ENCODE data around the gene TRIM10. TPM values are rescaled to one million over a fixed set of nuclear protein-coding genes. Genes with fewer than 3 reads are reported as not detected.
"Not testable (repeated sequence)": the region's sequence is repeated elsewhere in the genome, so short reads cannot be mapped to it uniquely, and the experiment has no call there.

TRIM10 gene
- total and polyA plus RNA-seq, 10 of the 15 experiments (the other 5 are each of a cell fraction or from before 2014, with no cell fraction given): 0.01 TPM; not detected in 9

DNA sequence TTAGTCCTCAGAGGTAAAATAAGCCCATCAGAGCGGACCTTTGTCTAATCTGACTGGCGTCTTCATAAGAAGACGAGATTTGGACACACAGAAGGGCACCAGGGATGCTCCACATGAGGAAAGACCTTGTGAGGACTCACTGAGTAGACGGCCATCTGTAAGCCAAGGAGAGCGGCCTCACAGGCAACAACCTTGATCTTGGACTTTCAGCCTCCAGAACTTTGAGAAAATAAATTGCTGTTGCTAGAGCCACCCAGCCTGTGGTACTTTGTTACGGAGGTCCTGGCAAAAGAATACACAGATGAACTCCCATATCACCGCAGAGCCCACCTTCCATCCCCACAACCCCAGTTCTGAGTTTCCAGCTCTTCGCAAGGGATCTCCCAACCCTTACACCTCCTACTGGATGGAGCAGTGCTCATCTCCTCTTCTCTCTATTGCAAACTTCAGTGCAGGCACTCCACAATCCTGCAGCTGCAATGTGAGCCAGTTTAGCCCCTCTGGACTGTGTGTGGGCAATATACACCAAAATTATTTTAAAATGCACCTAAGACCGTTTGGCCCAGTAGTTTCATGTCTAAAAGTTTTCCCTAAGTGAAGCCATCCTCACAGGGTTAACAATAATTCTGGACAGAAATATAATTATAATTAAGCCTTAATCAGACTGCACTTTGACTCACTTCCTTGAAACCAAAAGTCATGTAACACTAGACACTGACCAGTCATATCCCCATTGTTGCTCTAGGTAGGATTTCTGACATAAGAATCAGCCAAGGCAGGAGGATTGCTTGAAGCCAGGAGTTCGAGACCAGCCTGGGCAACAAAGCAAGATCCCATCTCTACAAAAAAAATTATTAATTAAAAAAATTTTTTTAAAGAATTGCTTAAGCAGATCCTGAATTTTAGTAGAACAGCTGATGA, 39.3 kb downstream of the TRIM10 start (continued):
- TF ChIP-seq, protein P1, sequence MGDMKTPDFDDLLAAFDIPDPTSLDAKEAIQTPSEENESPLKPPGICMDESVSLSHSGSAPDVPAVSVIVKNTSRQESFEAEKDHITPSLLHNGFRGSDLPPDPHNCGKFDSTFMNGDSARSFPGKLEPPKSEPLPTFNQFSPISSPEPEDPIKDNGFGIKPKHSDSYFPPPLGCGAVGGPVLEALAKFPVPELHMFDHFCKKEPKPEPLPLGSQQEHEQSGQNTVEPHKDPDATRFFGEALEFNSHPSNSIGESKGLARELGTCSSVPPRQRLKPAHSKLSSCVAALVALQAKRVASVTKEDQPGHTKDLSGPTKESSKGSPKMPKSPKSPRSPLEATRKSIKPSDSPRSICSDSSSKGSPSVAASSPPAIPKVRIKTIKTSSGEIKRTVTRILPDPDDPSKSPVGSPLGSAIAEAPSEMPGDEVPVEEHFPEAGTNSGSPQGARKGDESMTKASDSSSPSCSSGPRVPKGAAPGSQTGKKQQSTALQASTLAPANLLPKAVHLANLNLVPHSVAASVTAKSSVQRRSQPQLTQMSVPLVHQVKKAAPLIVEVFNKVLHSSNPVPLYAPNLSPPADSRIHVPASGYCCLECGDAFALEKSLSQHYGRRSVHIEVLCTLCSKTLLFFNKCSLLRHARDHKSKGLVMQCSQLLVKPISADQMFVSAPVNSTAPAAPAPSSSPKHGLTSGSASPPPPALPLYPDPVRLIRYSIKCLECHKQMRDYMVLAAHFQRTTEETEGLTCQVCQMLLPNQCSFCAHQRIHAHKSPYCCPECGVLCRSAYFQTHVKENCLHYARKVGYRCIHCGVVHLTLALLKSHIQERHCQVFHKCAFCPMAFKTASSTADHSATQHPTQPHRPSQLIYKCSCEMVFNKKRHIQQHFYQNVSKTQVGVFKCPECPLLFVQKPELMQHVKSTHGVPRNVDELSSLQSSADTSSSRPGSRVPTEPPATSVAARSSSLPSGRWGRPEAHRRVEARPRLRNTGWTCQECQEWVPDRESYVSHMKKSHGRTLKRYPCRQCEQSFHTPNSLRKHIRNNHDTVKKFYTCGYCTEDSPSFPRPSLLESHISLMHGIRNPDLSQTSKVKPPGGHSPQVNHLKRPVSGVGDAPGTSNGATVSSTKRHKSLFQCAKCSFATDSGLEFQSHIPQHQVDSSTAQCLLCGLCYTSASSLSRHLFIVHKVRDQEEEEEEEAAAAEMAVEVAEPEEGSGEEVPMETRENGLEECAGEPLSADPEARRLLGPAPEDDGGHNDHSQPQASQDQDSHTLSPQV (IDR thresholded peaks at IDR 0.05): no peak
- TF ChIP-seq POLR2AphosphoS2 (IDR thresholded peaks at IDR 0.05; ENCODE audit: low read depth, low read length): no peak

DNA sequence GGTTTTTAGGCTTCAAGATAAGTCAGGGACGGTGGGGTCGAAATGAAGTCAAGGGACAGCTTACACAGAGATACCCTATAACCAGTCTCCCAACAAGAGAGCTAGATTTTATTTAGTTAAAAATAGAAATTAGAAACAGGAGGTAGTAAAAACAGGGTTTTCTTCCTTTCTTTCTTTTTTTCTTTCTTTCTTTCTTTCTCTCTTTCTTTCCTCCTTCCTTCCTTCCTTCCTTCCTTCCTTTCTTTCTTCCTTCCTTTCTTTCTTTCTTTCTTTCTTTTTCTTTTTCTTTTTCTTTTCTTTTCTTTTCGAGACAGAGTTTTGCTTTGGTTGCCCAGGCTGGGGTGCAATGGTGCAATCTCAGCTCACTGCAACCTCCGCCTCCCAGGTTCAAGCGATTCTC, 42.3 kb downstream of the TRIM10 start:
- H3K36me3 ChIP-seq (ENCODE audit: control insufficient read depth in 2 of 2, insufficient read depth in 2 of 2, low read length in 1 of 2); DNase-seq (ENCODE audit: low read depth, low spot score); intact Hi-C loops (cut with micrococcal nuclease; ENCODE audit: unreplicated experiment); H2AFZ ChIP-seq (ENCODE audit: control insufficient read depth, low read depth, low read length); H4K20me1 ChIP-seq (ENCODE audit: control insufficient read depth, insufficient read depth); in situ Hi-C loops (cut with MboI); H3K9me3 ChIP-seq (replicated peaks; ENCODE audit: control insufficient read depth, insufficient read depth, low read length); H3K4me3 ChIP-seq; H3K9ac ChIP-seq (ENCODE audit: control insufficient read depth, insufficient read depth, low read length); H3K79me2 ChIP-seq (ENCODE audit: control insufficient read depth, insufficient read depth, low read length); H3K27ac ChIP-seq (ENCODE audit: control insufficient read depth, insufficient read depth); BruUV-seq (replicated peaks); H3K4me2 ChIP-seq (ENCODE audit: control insufficient read depth, insufficient read depth); ATAC-seq; H3K4me1 ChIP-seq (ENCODE audit: control insufficient read depth, insufficient read depth, low read length); H3K27me3 ChIP-seq (replicated peaks in 1 of 2; ENCODE audit: control insufficient read depth in 2 of 2, insufficient read depth in 2 of 2, low read length in 1 of 2); FAIRE-seq: not testable (repeated sequence)
- POLR2A ChIA-PET: interaction anchor here (0.6 kb wide), 1 partner anchor 67 kb away, joined by 3 read pairs; no protein-coding TSS in a partner anchor
- RAD21 ChIA-PET (ENCODE audit: unreplicated experiment): interaction anchor here (1.0 to 1.9 kb wide), 3 partner anchors 11 to 17 kb away, joined by 3 to 6 read pairs (median 3); no protein-coding TSS in a partner anchor
- CTCF ChIA-PET: interaction anchor here (1.0 to 2.0 kb wide), 3 partner anchors 9 to 15 kb away, joined by 3 to 16 read pairs (median 7); no protein-coding TSS in a partner anchor
- 50% methylated on average over 5 of the region's 5 CpGs for WGBS (ENCODE audit: insufficient coverage, insufficient replicate concordance, low lambda C conversion rate, missing lambda C conversion rate)
- SMC1A ChIA-PET (ENCODE audit: uncharacterized antibody, unreplicated experiment): interaction anchor here (0.7 to 2.1 kb wide), 4 partner anchors 11 to 15 kb away, joined by 4 to 14 read pairs (median 4); no protein-coding TSS in a partner anchor
